ENCODE results near the gene RALGDS.
A peak's percentile ranks its signal among the peaks of the same experiment; 100 is the strongest.

RALGDS gene

DNA sequence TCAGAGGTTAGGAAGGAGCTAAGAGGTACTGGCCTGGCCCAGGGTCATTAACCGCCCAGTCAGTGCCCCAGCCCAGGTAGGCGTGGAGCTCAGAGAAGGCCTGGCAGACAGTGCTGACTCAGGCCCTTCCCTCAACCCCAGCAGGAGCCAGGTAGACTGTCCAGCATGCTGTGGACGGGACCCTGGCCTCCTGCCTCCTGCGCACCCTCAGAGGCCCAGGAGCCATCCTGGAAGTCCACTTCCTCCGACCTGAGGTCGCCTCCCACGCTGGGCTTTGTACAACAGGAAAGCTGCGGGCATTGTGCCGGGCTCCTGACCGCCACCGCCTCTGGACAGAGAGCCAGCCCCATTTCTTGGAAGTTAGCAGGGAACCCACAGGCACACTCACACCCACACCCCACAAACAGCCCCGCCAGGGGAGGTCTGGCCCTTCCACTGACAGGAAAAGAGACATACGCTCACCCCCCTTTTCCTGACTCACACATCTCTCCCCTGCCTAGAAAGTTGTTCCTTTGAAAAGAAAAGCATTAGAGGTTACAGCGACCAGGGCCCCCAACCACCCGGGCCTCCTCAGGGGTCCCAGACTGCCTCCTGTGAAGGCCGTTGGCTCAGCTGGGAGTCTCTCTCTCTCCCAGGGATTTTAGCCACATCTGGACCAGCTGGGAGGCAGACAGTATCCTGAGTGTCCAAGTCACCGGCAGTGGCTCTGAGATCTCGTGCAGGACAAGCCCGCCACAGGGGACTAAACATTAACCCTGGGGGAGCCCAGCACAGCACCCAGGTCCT is 7.7 kb downstream of the RALGDS start:
- H3K27me3 Mint-ChIP-seq (ENCODE audit: low read depth, poor library complexity): no peaks in the 10 kb centered on the region
- H3K9me3 Mint-ChIP-seq: no peaks in the 10 kb centered on the region
- H3K4me3 Mint-ChIP-seq: no peak overlapping the region
- TF ChIP-seq, protein P1, sequence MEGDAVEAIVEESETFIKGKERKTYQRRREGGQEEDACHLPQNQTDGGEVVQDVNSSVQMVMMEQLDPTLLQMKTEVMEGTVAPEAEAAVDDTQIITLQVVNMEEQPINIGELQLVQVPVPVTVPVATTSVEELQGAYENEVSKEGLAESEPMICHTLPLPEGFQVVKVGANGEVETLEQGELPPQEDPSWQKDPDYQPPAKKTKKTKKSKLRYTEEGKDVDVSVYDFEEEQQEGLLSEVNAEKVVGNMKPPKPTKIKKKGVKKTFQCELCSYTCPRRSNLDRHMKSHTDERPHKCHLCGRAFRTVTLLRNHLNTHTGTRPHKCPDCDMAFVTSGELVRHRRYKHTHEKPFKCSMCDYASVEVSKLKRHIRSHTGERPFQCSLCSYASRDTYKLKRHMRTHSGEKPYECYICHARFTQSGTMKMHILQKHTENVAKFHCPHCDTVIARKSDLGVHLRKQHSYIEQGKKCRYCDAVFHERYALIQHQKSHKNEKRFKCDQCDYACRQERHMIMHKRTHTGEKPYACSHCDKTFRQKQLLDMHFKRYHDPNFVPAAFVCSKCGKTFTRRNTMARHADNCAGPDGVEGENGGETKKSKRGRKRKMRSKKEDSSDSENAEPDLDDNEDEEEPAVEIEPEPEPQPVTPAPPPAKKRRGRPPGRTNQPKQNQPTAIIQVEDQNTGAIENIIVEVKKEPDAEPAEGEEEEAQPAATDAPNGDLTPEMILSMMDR (IDR thresholded peaks at IDR 0.05): no peak
- H3K4me1 Mint-ChIP-seq: peaks cover 44% of the 10 kb centered on the region
- H3K27ac Mint-ChIP-seq: peak overlapping the region; percentile 97
- no peak for DNase-seq
- H3K36me3 Mint-ChIP-seq (ENCODE audit: low read depth): peaks cover 12% of the 10 kb centered on the region

DNA sequence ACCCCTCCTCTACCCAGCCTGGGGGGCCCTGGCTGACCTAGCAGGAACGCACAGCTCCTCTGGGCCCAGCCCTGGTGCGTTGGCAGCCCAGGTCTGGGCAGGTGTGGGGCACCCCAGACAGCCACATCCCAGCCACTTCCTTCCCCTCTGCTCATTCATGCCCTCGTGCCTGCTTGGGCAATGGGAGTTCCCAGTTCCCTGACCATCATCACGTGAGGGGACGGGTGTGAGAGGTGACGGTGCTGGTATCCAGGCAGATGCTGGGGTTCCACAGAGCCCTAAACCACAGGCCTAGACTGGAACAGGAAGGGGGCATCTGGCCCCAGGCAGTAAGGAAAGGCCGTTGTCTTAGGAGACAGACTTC is 8.4 kb downstream of the RALGDS start:
- no peak overlapping the region for H3K4me3 Mint-ChIP-seq
- H3K27me3 Mint-ChIP-seq (ENCODE audit: low read depth, poor library complexity): no peaks in the 10 kb centered on the region
- H3K27ac Mint-ChIP-seq: no peak overlapping the region
- H3K4me1 Mint-ChIP-seq: peaks cover 37% of the 10 kb centered on the region
- peaks cover 12% of the 10 kb centered on the region for H3K36me3 Mint-ChIP-seq (ENCODE audit: low read depth)
- TF ChIP-seq, protein P1 (IDR thresholded peaks at IDR 0.05): no peak
- no peak for DNase-seq
- H3K9me3 Mint-ChIP-seq: no peaks in the 10 kb centered on the region

DNA sequence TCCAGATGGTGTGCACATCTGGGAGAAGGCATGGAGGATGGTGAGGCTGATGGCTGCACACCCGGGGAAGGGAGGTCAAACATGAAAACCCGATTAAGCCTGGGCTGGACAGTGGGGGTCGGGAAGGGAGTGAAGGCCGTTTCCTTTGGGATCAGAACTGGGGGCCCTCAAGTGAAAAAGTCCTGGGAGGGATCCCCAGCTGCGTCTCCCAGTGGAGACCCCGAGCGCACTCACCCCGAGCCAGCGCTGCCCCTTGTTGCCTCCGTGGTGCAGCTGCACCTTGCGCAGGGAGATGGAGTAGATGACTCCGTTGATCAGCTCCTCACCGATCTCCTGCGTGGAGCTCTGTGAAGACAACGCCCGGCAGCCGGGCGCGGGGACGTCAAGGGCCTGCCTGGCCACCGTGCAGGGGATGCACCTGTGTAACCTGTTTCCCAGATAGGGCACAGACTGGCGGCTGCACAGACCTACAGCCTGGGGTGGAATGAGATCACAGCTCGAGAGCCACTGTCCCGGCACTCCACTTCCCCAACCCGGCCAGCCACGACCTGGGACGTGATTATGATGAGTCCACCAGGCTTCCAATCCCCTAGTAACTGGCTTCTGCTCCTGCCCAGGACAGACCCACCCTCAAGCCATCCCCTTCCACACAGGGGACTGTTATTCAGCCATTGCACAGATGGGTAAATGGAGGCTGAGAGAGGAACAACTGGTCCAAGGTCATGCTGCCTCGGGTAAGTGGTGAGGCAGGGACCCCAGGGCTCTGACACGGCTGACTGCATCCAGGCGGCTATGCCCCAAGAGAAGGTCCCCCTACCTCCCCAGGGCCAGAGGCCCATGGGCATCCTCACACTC is 9.0 kb downstream of the RALGDS start:
- H3K36me3 Mint-ChIP-seq (ENCODE audit: low read depth): peaks cover 12% of the 10 kb centered on the region
- no peak for DNase-seq
- H3K4me3 Mint-ChIP-seq: no peak overlapping the region
- H3K27ac Mint-ChIP-seq: no peak overlapping the region
- TF ChIP-seq, protein P1 (IDR thresholded peaks at IDR 0.05): no peak
- H3K9me3 Mint-ChIP-seq: no peaks in the 10 kb centered on the region
- peaks cover 33% of the 10 kb centered on the region for H3K4me1 Mint-ChIP-seq
- no peaks in the 10 kb centered on the region for H3K27me3 Mint-ChIP-seq (ENCODE audit: low read depth, poor library complexity)

DNA sequence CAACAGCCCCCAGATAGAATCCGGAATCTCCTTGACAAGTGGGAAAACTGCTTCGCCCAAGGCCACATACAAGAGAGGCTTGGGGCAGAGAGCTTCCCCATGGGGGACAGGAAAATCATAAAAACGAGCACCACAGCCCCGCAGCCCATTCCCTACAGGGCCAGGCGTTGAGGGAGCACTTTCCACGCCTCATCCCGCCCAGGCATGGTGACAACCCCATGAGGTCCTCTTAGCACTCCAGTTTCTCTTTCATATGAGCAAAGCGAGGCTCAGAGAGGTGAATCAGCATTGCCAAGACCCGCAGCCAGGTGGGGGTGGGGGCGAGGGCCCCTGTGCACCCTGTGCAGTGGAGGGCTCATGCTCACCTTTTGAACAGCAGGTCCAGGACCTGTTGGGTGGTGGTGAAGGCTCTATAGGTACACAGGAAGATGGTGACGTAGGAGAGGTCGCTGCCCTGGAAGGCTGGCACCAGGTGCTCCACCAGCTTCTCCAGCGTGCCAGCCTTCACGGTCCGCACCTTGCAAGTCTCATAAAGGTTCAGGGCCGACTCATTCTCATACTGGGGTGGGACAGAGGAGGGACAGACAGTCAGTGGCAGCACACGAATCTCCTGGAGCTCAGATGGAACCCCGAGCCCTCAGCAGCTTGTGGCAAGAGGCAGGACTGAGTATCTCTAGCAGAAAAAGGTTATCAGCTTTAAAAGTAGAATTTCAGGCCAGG is 10.9 kb downstream of the RALGDS start:
- H3K36me3 Mint-ChIP-seq (ENCODE audit: low read depth): peaks cover 17% of the 10 kb centered on the region
- no peaks in the 10 kb centered on the region for H3K9me3 Mint-ChIP-seq
- H3K27me3 Mint-ChIP-seq (ENCODE audit: low read depth, poor library complexity): no peaks in the 10 kb centered on the region
- H3K4me3 Mint-ChIP-seq: no peak overlapping the region
- TF ChIP-seq, protein P1 (IDR thresholded peaks at IDR 0.05): no peak
- H3K27ac Mint-ChIP-seq: peak overlapping the region; percentile 64
- peaks cover 21% of the 10 kb centered on the region for H3K4me1 Mint-ChIP-seq
- no peak for DNase-seq

DNA sequence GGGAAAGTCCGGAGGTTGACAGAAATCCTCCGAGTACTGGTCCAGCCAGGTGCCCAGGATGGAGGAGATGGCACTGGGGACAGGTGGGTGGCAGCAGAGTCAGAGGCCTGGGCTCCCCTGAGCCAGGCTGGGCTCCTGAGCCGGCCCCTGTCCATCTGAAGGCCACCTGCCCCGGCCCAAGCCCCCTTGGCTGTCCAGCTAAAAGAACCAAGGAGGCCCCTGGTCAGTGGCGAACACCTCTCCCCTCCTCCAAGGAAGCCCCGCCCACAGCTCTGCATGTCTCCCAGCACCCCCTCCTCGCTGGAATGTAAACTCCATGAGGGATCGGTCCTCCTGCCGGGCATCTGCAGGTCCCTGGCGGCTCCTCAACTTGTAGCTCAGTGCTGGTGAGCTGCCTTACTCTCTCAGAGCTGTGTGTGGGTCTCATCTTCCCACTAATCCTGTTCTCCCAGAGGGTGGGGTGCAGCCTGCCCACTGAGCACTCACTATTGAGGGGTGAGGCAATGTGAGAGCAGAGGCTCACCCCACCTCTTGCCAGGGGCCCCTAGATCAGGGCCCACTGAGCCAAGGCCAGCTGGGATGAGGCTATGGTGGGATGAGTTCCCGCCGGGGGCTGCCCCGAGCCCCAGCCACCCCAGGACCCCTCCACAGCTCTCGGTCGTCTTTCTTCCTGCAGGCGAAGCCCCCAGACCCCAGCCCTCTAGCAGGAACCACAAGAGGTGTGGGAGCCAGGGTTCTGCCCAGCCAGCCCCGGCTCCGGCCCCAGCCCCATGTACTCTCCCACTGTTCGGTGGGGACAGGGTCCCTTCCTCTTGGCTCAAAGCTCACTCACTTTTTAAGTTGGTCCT is 12.0 kb downstream of the RALGDS start:
- peaks cover 17% of the 10 kb centered on the region for H3K36me3 Mint-ChIP-seq (ENCODE audit: low read depth)
- no peak for DNase-seq

More for the DNA sequence above, 12.0 kb downstream of the RALGDS start:
- Mint-ChIP-seq H3K4me3 (no peak overlapping the region), H3K4me1 (peaks cover 10% of the 10 kb centered on the region), H3K27ac (peak overlapping the region; percentile 48), H3K27me3 (ENCODE audit: low read depth, poor library complexity) (no peaks in the 10 kb centered on the region), H3K9me3 (no peaks in the 10 kb centered on the region)
- TF ChIP-seq, protein P1 (IDR thresholded peaks at IDR 0.05): no peak

Measured in nephron progenitor cell (in vitro differentiated cells).